GOT3 (cell line): ENCODE data around the gene TOPAZ1.
"Not testable (repeated sequence)": the region's sequence is repeated elsewhere in the genome, so short reads cannot be mapped to it uniquely, and the experiment has no call there.

Experiments
- DNase-seq: peaks from one replicate; lab custom pipeline; 2025; ENCODE audit warnings: mixed read lengths; lab: John Stamatoyannopoulos, UW

The TOPAZ1 gene

DNA sequence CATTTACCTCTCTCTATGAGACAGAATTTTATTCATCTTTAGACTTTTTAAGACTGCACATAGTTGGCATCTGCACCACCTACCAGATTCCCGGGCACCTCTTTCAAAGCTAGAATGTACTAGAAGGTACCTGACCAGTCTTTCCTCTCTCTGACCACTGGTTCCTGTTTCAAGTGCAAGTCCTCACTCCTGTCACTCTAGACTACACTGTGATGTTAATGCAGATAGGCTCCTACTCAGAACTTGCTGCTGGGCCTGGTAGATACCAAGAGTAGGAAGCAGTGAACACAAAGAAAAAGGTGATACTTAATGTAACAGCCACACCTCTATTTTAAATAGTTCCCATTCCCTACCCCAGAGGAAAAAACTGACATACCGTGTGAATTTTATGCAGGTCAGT, 88.8 kb downstream of the TOPAZ1 start:
- DNase-seq, result no peak

DNA sequence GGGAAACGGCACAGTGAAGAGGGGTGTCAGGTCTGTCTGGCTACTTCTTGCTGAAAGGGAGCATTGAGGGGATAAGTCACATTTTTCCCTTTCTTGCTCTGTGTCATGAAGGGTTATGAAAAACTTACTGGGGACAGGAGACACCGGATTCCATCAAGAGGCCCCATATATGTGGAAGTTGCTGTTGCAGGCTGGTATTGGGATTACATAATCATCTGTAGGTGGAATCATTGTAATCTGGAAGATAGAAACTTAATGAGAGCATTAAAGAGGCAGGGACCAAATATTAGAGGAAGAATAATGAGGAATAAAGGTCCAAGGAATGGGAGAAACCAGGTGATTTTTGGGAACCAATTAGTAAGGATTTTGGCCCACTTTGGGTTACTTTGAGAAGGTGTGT, 92.6 kb downstream of the TOPAZ1 start:
- DNase-seq, result no peak

DNA sequence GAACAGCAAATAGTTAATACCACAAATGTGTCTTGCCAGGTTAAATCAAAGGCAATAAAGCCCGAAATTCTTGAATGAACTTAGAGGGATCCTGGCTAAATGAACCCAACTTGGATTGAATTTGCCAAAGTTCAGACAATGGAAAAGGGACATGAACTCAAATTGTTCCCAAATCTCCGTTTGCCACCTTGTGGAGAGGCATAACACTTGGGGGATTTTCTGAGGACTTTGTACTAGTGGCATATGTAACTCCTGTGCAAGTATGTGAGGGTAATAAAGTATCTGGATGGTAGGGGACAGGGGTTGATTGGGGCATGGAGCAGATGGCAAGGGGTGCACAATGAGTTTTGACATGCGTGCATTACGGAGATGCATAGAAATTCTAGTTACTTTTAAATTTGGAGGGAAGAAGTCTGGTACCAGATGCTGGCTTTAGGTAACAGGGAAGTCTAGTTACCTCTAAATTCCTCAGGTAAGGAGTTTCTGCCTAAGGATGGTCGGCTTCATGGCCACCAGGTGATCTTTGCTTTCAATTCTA, 95.6 kb downstream of the TOPAZ1 start:
- DNase-seq, result no peak

- peak; percentile 96 for DNase-seq
These were observed 96.5 kb downstream of the TOPAZ1 start, which contains the start of gene TCAIM for GRCh38 chr3:44338010-44338827. TCAIM (plus strand) TSS chr3:44338766; CDS start chr3:44354783, 16,017 bp downstream.

GRCh38 chr3:44338828-44339127, 97.1 kb downstream of the TOPAZ1 start:
- DNase-seq, result no peak

DNA sequence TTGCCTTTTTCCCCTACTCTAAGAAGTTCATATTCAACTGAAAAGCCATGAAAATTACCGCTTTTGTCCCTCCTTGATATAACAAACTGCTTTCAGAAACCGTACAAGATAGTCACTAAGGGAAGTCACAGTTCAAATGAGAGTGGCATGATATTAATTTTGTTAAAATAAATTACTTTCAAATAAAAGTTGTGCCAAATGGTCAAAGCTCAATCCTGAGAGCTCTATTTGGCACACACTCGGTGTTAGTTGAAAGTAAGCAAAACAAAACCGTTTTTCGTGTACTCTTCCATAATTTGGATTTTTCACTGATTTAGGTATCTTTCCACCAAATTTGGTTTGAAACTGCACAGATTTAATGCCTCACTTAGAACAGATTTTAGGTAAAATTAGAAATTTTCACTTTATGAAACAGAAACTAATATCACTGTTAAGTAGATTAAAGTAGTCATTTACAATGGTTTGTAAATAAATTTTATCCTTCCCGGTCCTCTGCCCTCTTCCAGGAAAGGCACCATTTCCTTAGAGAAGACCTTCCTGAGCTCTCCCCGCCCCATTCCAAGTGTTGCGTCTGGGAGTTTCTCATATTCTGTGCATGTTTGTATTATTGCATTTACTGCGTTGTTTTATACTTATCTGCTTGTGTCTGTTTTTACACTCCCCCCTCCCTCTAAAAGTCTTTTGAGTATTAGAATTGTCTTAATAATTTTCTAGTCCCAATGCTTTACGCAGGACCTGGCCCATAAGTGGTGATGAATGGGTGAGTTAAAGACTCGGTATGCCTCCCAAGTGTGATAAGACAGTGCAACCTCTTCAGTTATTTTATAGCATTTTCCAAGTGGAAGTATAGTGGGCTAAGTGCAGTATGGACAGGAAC, 97.7 kb downstream of the TOPAZ1 start:
- no peak for DNase-seq

- DNase-seq, result no peak
These were observed 98.3 kb downstream of the TOPAZ1 start for GRCh38 chr3:44340058-44340395.

GRCh38 chr3:44342176-44342790, 100.6 kb downstream of the TOPAZ1 start:
- no peak for DNase-seq

GRCh38 chr3:44343421-44343820, 101.7 kb downstream of the TOPAZ1 start:
- no peak for DNase-seq

GRCh38 chr3:44346590-44346989, 104.9 kb downstream of the TOPAZ1 start:
- not testable (repeated sequence) for DNase-seq

GRCh38 chr3:44348993-44349392, 107.3 kb downstream of the TOPAZ1 start:
- DNase-seq, result no peak

DNA sequence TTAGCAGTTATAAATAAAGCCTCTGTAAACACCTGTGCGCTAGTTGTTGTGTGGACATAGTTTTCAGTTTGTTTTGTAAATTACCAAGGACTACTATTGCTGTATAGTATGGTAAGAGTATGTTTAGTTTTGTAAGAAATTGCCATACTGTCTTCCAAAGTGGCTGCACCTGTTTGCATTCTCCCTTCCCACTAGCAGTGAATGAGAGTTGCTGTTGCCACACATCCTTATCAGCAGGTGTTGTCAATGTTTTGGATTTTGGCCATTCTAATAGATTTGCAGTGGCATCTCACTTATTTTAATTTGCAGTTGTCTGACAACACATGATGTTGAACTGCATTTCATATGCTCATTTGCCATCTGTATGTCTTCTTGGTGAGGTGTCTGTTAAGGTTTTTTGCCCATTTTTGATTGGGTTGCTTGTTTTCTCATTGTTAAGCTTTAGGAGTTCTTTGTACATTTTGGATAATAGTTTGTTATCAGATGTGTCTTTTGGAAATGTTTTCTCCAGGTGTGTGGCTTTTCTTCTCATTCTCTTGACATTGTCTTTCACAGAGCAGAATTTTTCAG, 111.8 kb downstream of the TOPAZ1 start:
- DNase-seq, result no peak

DNA sequence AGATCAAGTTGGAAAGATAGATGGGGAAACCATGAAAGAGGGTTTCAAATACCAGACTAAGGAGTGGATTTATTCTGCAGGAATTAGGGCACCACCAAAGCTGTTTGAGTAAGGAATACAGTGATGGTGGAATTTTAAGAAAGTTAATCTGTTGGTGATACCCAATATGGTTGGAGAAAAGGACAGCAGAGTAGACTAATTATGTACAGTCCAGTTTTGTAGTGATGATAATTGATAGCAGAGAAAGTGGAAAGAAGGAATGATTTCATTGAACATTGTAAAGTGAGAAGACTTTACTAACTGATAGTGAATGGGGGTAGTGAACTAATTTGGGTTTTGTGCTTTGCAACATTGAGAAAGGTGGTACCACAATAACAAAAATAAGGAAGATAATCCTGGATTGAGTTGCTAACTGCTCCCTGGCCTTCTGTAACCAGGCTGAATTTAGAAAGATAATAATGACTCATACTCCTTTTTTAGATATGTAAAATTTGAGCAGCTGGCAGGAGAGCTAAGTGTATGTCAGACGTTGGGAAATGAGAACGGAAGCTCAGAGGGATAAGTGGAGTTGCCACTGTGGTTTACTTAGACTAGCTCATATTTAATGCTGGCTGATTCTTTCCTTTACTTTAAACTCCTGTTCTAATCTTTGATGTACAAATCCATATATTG, 113.8 kb downstream of the TOPAZ1 start:
- DNase-seq, result no peak

DNA sequence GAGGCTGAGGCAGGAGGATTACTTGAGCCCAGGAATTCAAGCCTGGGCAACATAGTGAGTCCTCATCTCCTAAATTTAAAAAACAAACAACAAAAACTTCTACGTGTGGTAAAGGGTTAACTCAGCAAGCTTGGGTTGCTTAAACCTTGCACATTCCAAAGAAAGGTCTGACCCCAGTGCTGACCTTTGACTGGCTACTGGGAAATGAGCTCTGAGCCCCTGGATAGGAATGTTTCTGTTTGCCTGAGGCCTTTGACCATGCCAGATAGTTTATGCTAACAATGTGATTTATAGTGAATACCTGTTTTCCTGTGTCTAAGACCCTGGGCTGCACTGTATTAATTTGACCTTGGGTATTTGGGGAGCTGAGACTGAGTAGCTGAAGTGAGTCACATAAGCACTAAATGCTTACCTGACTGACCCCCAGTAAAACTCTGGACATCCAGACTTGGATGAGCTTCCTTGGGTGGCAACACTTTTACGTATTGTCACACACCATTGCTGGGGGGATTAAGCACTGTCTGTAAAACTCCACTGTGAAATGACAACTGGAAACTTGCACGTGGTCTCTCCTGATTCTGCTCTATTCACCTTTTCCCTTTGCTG, 117.6 kb downstream of the TOPAZ1 start:
- DNase-seq, result no peak

- DNase-seq, result no peak
These were observed 121.9 kb downstream of the TOPAZ1 start for GRCh38 chr3:44363591-44363990.

DNA sequence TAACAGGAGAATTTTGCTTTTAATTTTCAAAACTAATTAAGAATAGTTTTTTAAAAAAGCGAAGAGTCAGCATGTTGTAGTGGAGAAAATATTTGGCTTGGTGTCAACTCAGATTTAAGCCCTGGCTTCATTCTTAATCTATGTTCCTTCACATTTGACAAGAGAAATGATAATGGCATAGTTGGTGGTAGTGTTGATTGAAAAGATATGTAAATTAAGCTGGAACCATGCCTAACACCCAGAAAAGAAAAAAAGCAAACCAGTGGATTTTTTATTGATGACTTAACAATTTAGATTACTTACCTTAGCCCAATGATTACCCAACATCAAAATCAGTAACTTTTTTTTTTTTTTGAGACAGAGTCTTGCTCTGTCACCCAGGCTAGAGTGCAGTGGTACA, 124.3 kb downstream of the TOPAZ1 start:
- no peak for DNase-seq

GRCh38 chr3:44375450-44375849, 133.8 kb downstream of the TOPAZ1 start:
- DNase-seq, result no peak
